HG03354 (cell line): Measurements from ENCODE around the gene AHSG.

ENCODE experiments used
- ATAC-seq: cut with Tn5 transposase; IDR thresholded peaks from one replicate; pipeline ENCODE4 v1.9.1; 2021; ENCODE audit warnings: mild to moderate bottlenecking; ENCODE audit not compliant: unreplicated experiment, poor library complexity, severe bottlenecking

Gene AHSG

GRCh38 chr3:186590580-186591295 lies 22.1 kb upstream of the AHSG start:
- no peak for ATAC-seq

- ATAC-seq = no peak
Observed at GRCh38 chr3:186592682-186593081, 20.2 kb upstream of the AHSG start.

- ATAC-seq = no peak
Observed at GRCh38 chr3:186593862-186594261, 19.0 kb upstream of the AHSG start.

GRCh38 chr3:186594591-186595113 lies 18.2 kb upstream of the AHSG start:
- no peak for ATAC-seq

GRCh38 chr3:186596568-186597287 lies 16.1 kb upstream of the AHSG start:
- ATAC-seq = no peak

- ATAC-seq = no peak
Observed at GRCh38 chr3:186598108-186598784, 14.6 kb upstream of the AHSG start.

- no peak for ATAC-seq
Observed at GRCh38 chr3:186598794-186599141, 14.1 kb upstream of the AHSG start.

- no peak for ATAC-seq
Observed at GRCh38 chr3:186599142-186599784, 13.6 kb upstream of the AHSG start.

GRCh38 chr3:186599785-186600166 lies 13.1 kb upstream of the AHSG start:
- ATAC-seq = no peak

GRCh38 chr3:186600896-186601295 lies 12.0 kb upstream of the AHSG start:
- no peak for ATAC-seq

GRCh38 chr3:186603159-186603558 lies 9.7 kb upstream of the AHSG start:
- no peak for ATAC-seq

GRCh38 chr3:186605078-186605477 lies 7.8 kb upstream of the AHSG start:
- no peak for ATAC-seq

- ATAC-seq = no peak
Observed at GRCh38 chr3:186605561-186606545, 7.0 kb upstream of the AHSG start.

- ATAC-seq = no peak
Observed at GRCh38 chr3:186608624-186609215, 4.1 kb upstream of the AHSG start.

- no peak for ATAC-seq
Observed at GRCh38 chr3:186609247-186609868, 3.5 kb upstream of the AHSG start.

GRCh38 chr3:186612065-186612464 lies 795 bp upstream of the AHSG start:
- no peak for ATAC-seq

GRCh38 chr3:186613637-186614265 lies 891 bp downstream of the AHSG start:
- no peak for ATAC-seq

- ATAC-seq = no peak
Observed at GRCh38 chr3:186614266-186614596, 1.4 kb downstream of the AHSG start.
